Liver (tissue), 3 donors: ENCODE measurements around the gene IP6K1.
"Not testable (repeated sequence)": the region's sequence is repeated elsewhere in the genome, so short reads cannot be mapped to it uniquely, and the experiment has no call there.

Source experiments
- ATF3 ChIP-seq: IDR thresholded peaks from 2 replicates; pipeline ENCODE4 v1.6.1; 2016; ENCODE audit warnings: antibody characterized with exemption
- CTCF ChIP-seq: fragments of 150-350 bp; IDR thresholded peaks from 2 replicates; pipeline ENCODE4 v1.5.1; 2017; ENCODE audit warnings: improper control_type of control experiment, low read depth, low read length; ENCODE audit not compliant: missing input control
- MAX ChIP-seq: IDR thresholded peaks from 2 replicates; pipeline ENCODE4 v1.6.1; 2016; ENCODE audit warnings: antibody characterized with exemption
- RAD21 ChIP-seq, 2 donors: IDR thresholded peaks; 2 replicates each; pipeline ENCODE4 v1.6.1; 2016; ENCODE audit warnings: antibody characterized with exemption in 2 of 2, mild to moderate bottlenecking in 2 of 2
- RXRA ChIP-seq, 2 donors: IDR thresholded peaks; 2 replicates each; pipeline ENCODE4 v1.6.1; 2017 to 2018; ENCODE audit warnings: antibody characterized with exemption in 2 of 2, mild to moderate bottlenecking in 1 of 2
- SP1 ChIP-seq: IDR thresholded peaks from 2 replicates; pipeline ENCODE4 v1.6.1; 2018; ENCODE audit warnings: antibody characterized with exemption, mild to moderate bottlenecking
- TAF1 ChIP-seq: conservative IDR thresholded peaks from 2 replicates; pipeline ENCODE4 v1.6.1; 2016; ENCODE audit warnings: antibody characterized with exemption, mild to moderate bottlenecking
- donor health status: healthy.
- donor health status: healthy.

GRCh38 chr3:49686346-49686745 lies 100.0 kb downstream of the IP6K1 start:
- not testable (repeated sequence) for TF ChIP-seq CTCF; MAX; TAF1; SP1; ATF3; RAD21 (IDR thresholded peaks at IDR 0.05); RXRA (IDR thresholded peaks at IDR 0.05)
